Mesendoderm (in vitro differentiated cells): ENCODE data around the gene HDAC7.

Source experiments
- DNase-seq: peaks from one replicate; pipeline ENCODE4 v3.0.0; 2013
- H2AK5ac ChIP-seq: 2 replicates; pipeline ENCODE4 v1.6.1; 2013; ENCODE audit warnings: low read length, inconsistent platforms
- H2BK120ac ChIP-seq: 2 replicates; pipeline ENCODE4 v1.6.1; 2013; ENCODE audit warnings: low read depth, mild to moderate bottlenecking, low read length, moderate library complexity, mixed read lengths
- H2BK15ac ChIP-seq: replicated peaks from 2 replicates; pipeline ENCODE4 v1.6.1; 2013; ENCODE audit warnings: low read depth, mild to moderate bottlenecking, moderate library complexity
- H2BK5ac ChIP-seq: 2 replicates; pipeline ENCODE4 v1.6.1; 2013; ENCODE audit warnings: low read length, inconsistent platforms
- H3K18ac ChIP-seq: 2 replicates; pipeline ENCODE4 v1.6.1; 2013; ENCODE audit warnings: mild to moderate bottlenecking, low read length, mixed read lengths
- H3K23ac ChIP-seq: one replicate; pipeline ENCODE4 v1.6.1; 2013; ENCODE audit warnings: low read length
- H3K27ac ChIP-seq: 2 replicates; pipeline ENCODE4 v1.5.1; 2013; ENCODE audit warnings: low read depth, mild to moderate bottlenecking, inconsistent platforms, low read length, moderate library complexity
- H3K27me3 ChIP-seq: 2 replicates; pipeline ENCODE4 v1.6.1; 2013; ENCODE audit warnings: low read length, control low read depth, mild to moderate bottlenecking, inconsistent platforms; ENCODE audit not compliant: insufficient read depth, poor library complexity
- H3K36me3 ChIP-seq: 2 replicates; pipeline ENCODE4 v1.6.1; 2013; ENCODE audit warnings: low read length, inconsistent platforms; ENCODE audit not compliant: control insufficient read depth, insufficient read depth
- H3K4ac ChIP-seq: one replicate; pipeline ENCODE4 v1.6.1; 2013; ENCODE audit warnings: low read depth, mild to moderate bottlenecking, low read length, moderate library complexity
- H3K4me1 ChIP-seq: 2 replicates; pipeline ENCODE4 v1.6.1; 2013; ENCODE audit warnings: low read depth, low read length, inconsistent platforms; ENCODE audit not compliant: control insufficient read depth
- H3K4me2 ChIP-seq: 2 replicates; pipeline ENCODE4 v1.6.1; 2013; ENCODE audit warnings: low read length
- H3K4me3 ChIP-seq: 2 replicates; pipeline ENCODE4 v1.5.1; 2013; ENCODE audit warnings: mild to moderate bottlenecking, low read length
- H3K56ac ChIP-seq: one replicate; pipeline ENCODE4 v1.6.1; 2013; ENCODE audit warnings: low read length
- H3K79me1 ChIP-seq: 2 replicates; pipeline ENCODE4 v1.6.1; 2013; ENCODE audit warnings: low read length, inconsistent platforms
- H3K79me2 ChIP-seq: 2 replicates; pipeline ENCODE4 v1.6.1; 2013; ENCODE audit warnings: mild to moderate bottlenecking, low read length; ENCODE audit not compliant: control insufficient read depth, insufficient read depth
- H3K9ac ChIP-seq: 2 replicates; pipeline ENCODE4 v1.6.1; 2013; ENCODE audit warnings: low read length, inconsistent platforms
- H4K5ac ChIP-seq: one replicate; pipeline ENCODE4 v1.6.1; 2013; ENCODE audit warnings: low read length
- H4K8ac ChIP-seq: one replicate; pipeline ENCODE4 v1.6.1; 2013; ENCODE audit warnings: low read depth, mild to moderate bottlenecking, control low read depth, low read length, moderate library complexity
- WGBS: extraction: QIAGEN DNeasy Blood & Tissue Kit; methylation state at CpG from one replicate; pipeline ENCODE4 v1.1.7; 2013; ENCODE audit warnings: low lambda C conversion rate, missing lambda C conversion rate; ENCODE audit not compliant: insufficient coverage; ENCODE audit errors: extremely low coverage; 5-methylcytosine and 5-hydroxymethylcytosine counted together

Gene HDAC7

DNA sequence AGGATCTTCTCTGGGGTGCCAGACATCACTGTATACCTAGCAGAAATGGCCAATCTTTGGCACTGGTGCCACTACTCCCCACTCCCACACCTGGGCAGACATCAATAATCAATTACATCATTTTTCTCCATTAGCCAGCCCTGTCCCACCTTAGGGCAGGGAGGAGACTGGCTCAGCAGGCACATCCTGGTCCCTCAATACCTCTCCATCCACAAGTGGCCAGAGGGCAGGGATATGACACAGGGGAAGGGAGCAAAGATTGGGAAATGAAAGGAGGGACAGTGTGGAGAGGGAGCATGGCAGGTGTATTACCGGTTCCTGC is 71.2 kb downstream of the HDAC7 start:
- H2BK15ac ChIP-seq: no peak overlapping the region
- no peak overlapping the region for H4K5ac ChIP-seq
- no peak overlapping the region for H2AK5ac ChIP-seq
- H3K79me1 ChIP-seq: peaks cover 7% of the 10 kb centered on the region
- no peak overlapping the region for H3K9ac ChIP-seq
- no peak overlapping the region for H3K56ac ChIP-seq
- no peak overlapping the region for H3K23ac ChIP-seq
- H3K27me3 ChIP-seq: no peaks in the 10 kb centered on the region
- no peak overlapping the region for H2BK5ac ChIP-seq
- no peak overlapping the region for H4K8ac ChIP-seq
- no peaks in the 10 kb centered on the region for H3K36me3 ChIP-seq
- no peak overlapping the region for H3K27ac ChIP-seq
- DNase-seq: no peak
- H3K4me3 ChIP-seq: no peak overlapping the region
- H3K18ac ChIP-seq: no peak overlapping the region
- no peak overlapping the region for H2BK120ac ChIP-seq
- no peak overlapping the region for H3K4me2 ChIP-seq
- no CpG with 5 or more reads among the region's 1 CpG for WGBS
- H3K79me2 ChIP-seq: no peaks in the 10 kb centered on the region
- H3K4me1 ChIP-seq: peaks cover 10% of the 10 kb centered on the region
- no peak overlapping the region for H3K4ac ChIP-seq

DNA sequence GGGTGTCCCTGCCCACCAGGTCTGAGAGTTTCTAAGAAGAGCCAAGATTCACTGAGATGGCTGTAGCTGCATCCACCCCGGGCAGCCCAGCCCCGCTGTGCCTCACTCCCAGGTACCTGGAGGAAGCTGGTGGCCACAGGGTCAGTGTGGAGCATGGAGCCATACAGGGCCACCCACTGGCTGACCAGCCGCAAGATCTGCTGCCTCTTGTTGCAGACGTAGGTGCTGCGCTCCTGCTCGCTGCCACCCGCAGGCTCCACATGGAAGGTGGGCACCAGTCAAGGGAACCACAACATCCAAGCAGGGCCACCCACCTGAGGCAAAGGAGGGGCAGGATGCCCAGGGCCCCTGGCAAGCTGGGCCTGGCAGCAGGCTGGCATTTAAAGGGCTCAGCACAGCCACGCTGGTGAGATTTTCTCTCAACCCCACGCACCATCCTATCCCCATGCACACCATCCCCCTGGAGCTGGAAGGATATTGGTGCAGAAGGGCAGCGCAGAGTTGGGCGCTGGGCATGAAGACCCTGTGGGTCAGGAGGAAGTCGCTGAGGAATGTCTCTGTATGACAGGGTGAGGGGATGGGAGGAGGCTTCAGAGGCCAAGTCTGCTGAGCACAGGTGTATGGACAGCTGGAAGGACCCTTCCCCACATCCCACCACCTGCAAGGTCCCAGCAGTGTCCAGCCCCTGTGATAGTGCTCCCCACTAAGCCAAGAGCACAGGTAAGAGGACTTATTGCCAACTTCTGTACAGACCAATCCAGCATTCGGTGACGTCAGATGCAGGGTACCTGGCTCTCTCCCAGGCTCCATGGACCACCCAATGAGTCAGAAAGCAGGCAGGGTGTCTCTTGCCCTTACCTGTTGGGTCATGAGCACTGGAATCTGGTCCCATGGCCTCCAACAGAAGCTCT is 71.9 kb downstream of the HDAC7 start:
- no peak for DNase-seq
- H4K8ac ChIP-seq: no peak overlapping the region
- H3K4me2 ChIP-seq: no peak overlapping the region
- no peaks in the 10 kb centered on the region for H3K36me3 ChIP-seq
- H3K18ac ChIP-seq: no peak overlapping the region
- H2BK5ac ChIP-seq: no peak overlapping the region
- no peak overlapping the region for H3K56ac ChIP-seq
- no peak overlapping the region for H4K5ac ChIP-seq
- no CpG with 5 or more reads among the region's 14 CpGs for WGBS
- H3K79me2 ChIP-seq: no peaks in the 10 kb centered on the region
- no peak overlapping the region for H3K4ac ChIP-seq
- H3K4me1 ChIP-seq: peaks cover 5% of the 10 kb centered on the region
- H2BK15ac ChIP-seq: no peak overlapping the region
- no peak overlapping the region for H3K9ac ChIP-seq
- H3K27ac ChIP-seq: no peak overlapping the region
- no peak overlapping the region for H3K4me3 ChIP-seq
- peaks cover 5% of the 10 kb centered on the region for H3K79me1 ChIP-seq
- no peak overlapping the region for H3K23ac ChIP-seq
- H3K27me3 ChIP-seq: no peaks in the 10 kb centered on the region
- no peak overlapping the region for H2AK5ac ChIP-seq
- no peak overlapping the region for H2BK120ac ChIP-seq

DNA sequence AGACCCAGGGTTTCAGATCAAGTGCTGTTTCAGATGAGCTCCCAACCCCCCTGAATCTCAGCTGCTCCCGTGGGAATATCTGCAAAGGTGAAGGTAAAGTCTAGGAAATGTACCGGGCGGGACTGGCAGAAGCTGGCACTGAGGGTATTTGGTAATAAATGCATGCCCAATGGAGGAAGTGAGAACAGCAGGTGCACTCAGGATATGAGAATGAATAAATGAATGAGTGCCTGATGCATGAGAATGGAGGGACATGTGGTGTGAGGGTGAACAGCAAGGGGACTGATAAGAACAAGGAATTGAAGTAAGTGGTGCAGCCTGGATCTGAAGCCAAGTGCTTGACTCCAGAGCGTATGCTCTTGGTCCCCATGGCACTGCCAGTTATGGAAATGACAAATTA is 72.6 kb downstream of the HDAC7 start:
- Histone ChIP-seq H3K4me3 (no peak overlapping the region), H3K23ac (no peak overlapping the region), H3K27me3 (no peaks in the 10 kb centered on the region), H3K4me1 (peaks cover 2% of the 10 kb centered on the region), H3K79me1 (peaks cover 2% of the 10 kb centered on the region), H3K9ac (no peak overlapping the region), H2BK15ac (no peak overlapping the region), H2BK5ac (no peak overlapping the region), H4K8ac (no peak overlapping the region), H2AK5ac (no peak overlapping the region), H3K4me2 (no peak overlapping the region), H3K18ac (no peak overlapping the region), H3K27ac (no peak overlapping the region), H4K5ac (no peak overlapping the region), H3K36me3 (no peaks in the 10 kb centered on the region), H2BK120ac (no peak overlapping the region), H3K4ac (no peak overlapping the region), H3K56ac (no peak overlapping the region), H3K79me2 (no peaks in the 10 kb centered on the region)
- no peak for DNase-seq
- no CpG with 5 or more reads among the region's 4 CpGs for WGBS

DNA sequence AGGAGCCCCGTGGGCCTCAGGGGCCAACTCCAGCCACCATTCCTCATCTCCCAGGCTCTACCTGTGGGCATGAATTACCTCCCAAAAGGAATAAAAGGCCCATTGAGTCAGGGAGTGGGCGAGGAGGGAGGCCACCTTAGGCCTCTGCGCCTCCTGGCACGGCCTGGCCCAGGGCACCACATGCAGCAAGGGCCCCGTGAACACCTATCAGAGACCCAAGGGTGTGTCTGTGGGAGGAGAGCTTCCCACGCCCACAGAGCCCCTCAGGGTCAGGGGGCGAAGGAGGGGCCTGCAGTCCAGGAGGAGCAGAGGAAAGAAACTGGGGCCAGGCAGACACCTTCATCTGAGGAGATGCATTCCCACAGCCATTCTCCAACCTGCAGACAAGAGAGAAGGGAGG is 73.2 kb downstream of the HDAC7 start:
- Histone ChIP-seq H3K27ac (no peak overlapping the region), H3K4ac (no peak overlapping the region), H3K79me2 (no peaks in the 10 kb centered on the region), H3K36me3 (no peaks in the 10 kb centered on the region), H2BK15ac (no peak overlapping the region), H3K23ac (no peak overlapping the region), H2BK5ac (no peak overlapping the region), H3K4me3 (no peak overlapping the region), H3K27me3 (no peaks in the 10 kb centered on the region), H3K4me2 (no peak overlapping the region), H3K9ac (no peak overlapping the region), H3K79me1 (no peaks in the 10 kb centered on the region), H3K56ac (no peak overlapping the region), H4K5ac (no peak overlapping the region), H4K8ac (no peak overlapping the region), H2BK120ac (no peak overlapping the region), H2AK5ac (no peak overlapping the region), H3K4me1 (no peaks in the 10 kb centered on the region), H3K18ac (no peak overlapping the region)
- WGBS: no CpG with 5 or more reads among the region's 7 CpGs
- no peak for DNase-seq

DNA sequence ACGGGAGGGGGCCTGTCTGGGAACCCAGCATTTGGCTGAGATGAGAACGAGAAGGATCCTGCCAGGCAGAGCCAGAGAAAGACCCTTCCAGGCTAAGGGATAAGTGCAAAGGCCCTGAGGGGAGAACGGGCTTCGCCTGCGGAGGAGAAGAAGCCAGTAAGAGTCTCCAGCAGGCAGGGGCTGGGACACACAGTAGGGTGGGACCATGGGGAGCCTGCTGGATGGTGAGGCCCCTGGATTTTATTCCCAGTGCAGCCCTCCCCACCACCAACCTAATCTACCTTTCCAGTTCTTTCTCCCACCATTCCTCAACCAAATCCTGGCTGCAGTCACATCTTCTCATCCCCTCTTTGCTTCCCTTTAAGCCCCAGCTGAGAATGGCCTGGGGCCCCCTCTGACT is 73.6 kb downstream of the HDAC7 start:
- Histone ChIP-seq H2BK120ac (no peak overlapping the region), H3K23ac (no peak overlapping the region), H4K5ac (no peak overlapping the region), H4K8ac (no peak overlapping the region), H3K9ac (no peak overlapping the region), H3K79me2 (no peaks in the 10 kb centered on the region), H3K56ac (no peak overlapping the region), H3K27ac (no peak overlapping the region), H3K27me3 (no peaks in the 10 kb centered on the region), H3K36me3 (no peaks in the 10 kb centered on the region), H3K4ac (no peak overlapping the region), H2BK15ac (no peak overlapping the region), H3K18ac (no peak overlapping the region), H3K4me1 (no peaks in the 10 kb centered on the region), H2AK5ac (no peak overlapping the region), H3K79me1 (no peaks in the 10 kb centered on the region), H3K4me3 (no peak overlapping the region), H2BK5ac (no peak overlapping the region), H3K4me2 (no peak overlapping the region)
- no peak for DNase-seq
- WGBS: no CpG with 5 or more reads among the region's 5 CpGs
